Hematopoietic multipotent progenitor cell treated with erythropoietin and hydrocortisone succinate and interleukin-3 and kit ligand, for 8 days (in vitro differentiated cells): Measurements from ENCODE around the gene PANK2.
"Not testable (repeated sequence)": the region's sequence is repeated elsewhere in the genome, so short reads cannot be mapped to it uniquely, and the experiment has no call there.

Experiments
- DNase-seq: peaks from one replicate; pipeline ENCODE4 v3.0.0-alpha.2; 2015

Gene PANK2

DNA sequence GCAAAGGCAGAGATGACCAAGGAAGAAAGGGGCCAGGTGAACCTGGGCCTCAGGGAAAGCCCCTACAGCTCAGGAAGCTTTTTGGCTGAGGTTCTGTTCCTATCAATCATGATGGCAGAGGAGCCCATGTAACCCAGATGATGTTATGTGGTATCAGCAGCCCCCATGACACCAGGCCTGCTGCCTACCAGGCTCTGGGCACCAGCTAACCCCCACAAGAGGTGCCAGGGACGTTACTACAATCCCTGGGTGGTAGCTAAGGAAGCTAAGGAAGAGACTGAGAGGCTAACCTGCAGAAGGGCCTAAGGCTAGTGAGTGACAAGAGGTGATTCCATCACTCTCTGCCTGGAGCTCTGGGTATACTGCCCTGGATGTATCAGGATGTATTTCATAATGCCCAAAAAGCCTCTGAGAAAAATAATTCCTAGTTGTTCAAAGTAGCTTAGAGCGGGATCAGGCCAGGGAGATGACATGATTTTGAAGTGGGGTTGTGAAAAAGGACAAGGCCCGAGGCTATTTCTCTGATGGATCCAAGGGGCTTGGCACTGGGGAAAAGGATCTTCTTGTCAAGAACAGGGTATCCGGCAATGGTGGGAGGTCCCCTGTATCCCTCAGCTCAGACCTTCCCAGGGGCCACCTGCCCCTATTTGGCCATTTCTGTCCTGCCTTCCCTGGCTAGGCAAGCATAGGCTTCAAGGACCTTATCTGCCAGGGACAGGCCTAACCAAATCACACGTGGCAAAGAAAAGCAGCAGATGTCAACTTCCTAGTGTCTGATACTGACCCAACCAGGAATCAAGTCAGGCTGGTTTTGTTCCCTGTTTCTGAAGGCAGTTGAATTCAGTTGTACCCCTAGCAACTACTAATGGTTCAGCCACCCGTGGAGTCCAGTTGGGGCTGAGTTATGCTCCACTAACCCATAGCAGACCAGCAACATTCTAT, 41.3 kb downstream of the PANK2 start:
- peak; percentile 97 for DNase-seq

DNA sequence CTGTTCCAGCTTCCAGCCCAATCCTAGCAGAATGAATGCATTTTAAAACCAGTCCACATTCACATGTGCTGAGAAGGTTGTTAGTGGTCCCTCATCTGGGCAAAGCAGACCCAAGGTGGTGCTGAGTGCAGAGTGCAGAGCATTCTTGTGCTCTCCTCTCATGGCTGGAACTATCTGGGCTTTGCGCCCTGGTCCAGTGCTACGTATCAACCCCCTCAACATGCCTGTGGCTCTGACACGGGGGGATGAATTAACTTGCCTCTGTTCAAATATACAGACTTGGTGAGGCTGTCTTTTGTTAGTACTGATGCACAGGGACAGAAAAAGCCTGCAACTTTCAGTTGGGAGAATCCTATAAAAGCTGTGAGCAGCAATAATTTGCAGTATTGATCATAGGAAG, 42.5 kb downstream of the PANK2 start:
- no peak for DNase-seq

DNA sequence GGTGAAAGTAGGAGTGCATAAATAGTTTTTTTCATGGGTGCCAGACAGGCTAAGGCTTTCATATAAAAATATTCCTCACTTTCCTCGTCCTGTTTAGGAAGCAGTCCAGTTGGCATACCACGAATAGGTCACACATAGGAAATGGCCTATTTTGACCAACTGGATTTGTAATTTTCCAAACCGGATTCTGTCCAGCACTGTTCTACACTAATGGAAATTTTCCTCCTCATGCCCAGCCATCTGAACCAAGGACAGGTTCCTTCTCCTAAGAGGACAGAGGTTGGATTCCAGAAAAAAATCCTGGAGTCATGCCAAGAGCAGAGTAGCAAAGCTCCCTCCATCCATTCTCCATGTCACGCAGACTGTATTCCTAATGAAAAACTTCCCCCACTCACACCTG, 43.1 kb downstream of the PANK2 start:
- no peak for DNase-seq

DNA sequence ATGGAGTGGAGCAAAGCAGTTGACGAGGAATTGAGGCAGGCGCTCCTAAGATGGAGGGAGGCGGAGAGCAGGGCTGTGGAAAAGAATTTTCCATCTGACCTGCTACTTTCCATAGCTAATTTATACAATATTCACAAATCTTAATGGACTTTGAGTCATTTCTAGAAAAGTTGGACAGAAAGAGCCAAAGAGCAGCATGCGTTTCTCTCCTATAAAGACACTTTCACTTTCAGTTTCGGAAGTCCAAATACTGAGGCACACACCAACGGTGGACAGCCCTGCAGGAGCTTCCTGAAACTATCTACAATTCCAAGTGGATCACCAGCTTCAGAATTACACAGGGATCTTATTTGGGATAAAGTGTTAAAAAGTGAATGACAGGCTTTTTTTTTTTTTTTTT, 43.5 kb downstream of the PANK2 start:
- DNase-seq: no peak

DNA sequence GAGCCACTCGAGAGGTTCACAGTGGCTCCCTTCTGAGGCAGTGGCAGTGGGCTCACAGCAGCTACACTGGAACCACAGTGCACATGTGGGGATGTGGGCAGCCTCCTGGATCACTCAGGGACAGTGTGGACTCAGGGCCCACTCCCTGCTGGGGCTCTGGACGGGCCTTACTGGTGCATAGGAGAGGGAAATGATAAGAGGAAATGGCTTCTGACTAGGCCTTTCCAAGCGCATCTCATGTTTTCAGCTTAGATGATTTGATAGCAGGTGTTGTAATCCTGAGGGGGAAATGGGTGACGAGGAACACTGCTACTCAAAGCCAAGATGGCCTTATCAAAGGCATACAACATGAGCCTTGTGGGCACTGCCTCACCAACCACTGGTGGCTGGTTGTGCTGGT, 44.0 kb downstream of the PANK2 start:
- peak; percentile 66 for DNase-seq

DNA sequence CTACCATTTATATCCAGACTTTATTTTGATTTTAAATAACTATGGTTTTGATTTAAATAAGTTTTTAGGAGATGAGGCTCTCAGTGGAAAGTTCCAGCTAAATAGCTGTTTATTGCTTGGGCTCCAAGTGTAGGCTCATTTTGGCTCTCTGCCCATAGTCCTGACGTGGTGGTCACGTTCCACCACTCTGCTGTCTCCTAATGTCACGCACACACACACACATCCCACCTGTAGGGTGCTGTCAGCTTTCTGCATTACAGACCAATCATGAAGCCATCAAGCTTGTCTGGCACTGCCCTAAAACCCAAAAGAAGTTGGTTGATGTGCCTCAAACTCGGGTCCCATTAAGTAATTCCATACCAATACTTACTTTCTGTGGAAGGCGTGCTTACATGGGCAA, 45.4 kb downstream of the PANK2 start:
- DNase-seq: no peak

DNA sequence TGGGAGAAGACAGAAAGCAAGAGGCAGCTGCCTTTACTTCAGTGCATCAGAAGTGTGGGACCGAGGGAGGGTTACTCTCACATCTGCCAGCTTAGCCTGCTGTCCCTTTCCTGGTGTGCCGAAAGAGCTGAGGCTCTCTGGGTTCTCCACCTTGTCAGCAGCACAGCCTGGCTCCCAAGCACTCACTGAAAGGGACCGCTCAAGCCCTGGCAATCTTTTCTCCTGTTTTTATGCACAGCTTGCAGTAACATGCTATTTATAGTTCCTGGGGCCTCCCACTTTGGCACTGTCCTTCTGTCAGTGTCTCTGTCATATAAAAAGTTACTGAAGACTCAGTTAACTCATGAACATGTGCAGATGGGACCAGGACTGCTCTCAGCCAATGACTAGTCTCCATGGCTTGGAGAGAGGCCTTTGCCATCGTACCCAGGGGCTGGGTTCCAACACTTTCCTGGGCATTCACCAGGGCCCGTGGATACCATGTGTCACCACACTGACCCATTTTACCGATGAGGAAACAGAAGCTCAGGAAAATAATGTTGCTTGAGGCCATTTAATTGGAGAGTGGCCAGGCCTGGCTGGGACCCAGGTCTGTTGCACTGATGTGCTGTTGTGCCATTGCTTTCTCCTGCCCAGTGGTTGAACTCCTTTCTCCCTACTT, 46.2 kb downstream of the PANK2 start:
- DNase-seq: no peak

DNA sequence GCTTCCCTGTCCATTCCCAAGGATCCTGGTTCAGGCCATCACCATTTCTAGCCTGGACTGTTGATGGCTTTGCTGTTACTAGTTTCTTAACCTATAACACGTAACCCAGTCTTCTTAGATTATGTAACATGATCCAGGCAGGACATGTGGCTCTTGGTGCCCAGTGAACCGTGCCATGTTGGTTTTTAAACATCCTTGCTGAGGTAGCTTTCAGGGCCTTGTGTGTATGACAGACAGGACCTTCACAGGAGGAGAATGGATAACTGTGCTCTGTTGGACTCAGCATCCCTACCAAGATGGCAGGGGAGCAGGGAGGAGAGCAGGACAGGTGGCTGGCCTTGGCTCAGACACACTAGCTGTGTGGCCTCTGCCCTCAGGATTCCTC, 46.8 kb downstream of the PANK2 start:
- DNase-seq: no peak

DNA sequence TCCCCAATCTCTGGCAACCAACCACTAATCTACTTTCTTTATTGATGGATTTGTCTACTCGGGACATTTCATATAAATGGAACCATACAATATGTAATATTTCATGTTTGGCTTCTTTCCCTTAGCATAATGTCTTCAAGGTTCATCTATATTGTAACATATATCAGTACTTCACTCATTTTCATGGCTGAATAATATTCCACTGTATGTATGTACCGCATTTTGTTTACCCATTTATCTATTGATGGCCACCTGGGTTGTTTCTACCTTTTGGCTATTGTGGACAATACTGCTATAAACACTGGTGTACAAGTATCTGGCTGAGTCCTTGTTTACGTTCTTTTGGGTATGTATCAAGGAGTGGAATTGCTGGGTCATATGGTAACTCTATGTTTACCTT, 48.4 kb downstream of the PANK2 start:
- no peak for DNase-seq

DNA sequence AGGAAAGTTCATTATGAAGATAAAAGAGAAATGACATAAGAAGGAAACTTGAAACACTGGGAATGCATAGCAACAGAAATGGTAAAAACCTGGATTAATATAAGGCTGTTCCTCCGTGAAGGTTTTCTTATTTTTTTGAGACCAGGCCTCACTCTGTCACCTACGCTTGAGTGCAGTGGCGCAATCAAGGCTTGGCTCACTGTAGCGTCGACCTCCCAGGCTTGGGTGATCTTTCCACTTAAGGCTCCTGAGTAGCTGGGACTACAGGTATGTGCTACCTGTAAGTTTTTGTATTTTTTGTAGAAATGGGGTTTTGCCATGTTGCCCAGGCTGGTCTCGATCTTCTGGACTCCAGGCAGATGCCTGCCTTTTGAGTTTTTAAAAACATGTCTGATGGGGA, 51.7 kb downstream of the PANK2 start:
- no peak for DNase-seq

DNA sequence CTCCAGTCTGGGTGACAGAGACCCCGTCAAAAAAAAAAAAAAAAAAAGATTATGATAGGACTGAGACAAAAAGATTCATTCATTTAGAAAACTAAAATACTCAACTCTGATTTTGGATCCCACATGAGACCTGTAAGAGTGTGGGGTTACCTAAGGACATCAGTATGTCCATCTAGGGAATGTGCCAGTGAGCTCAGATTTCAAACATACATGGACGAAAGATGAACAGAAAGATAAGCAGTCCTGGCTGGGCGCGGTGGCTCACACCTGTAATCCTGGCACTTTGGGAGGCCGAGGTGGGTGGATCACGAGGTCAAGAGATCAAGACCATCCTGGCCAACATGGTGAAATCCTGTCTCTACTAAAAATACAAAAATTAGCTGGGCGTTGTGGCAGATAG, 57.5 kb downstream of the PANK2 start:
- DNase-seq: not testable (repeated sequence)

DNA sequence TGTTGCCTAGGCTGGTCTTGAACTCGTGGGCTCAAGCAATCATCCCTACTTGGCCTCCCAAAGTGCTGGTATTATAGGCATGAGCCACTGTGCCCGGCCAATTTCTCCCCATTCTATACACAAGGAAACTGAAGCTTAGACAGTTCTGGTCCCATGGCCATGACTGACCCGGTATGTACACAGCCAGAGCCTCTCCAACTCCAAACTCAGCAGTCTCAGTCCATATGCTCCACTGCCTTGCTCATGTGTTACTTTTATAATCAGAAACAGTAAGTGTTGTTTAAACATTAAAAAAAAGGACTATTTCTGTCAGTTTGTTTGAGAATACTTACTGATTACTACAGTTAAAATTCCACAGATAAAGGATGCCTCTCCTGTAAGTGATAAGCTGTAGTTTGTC, 75.5 kb downstream of the PANK2 start:
- no peak for DNase-seq

DNA sequence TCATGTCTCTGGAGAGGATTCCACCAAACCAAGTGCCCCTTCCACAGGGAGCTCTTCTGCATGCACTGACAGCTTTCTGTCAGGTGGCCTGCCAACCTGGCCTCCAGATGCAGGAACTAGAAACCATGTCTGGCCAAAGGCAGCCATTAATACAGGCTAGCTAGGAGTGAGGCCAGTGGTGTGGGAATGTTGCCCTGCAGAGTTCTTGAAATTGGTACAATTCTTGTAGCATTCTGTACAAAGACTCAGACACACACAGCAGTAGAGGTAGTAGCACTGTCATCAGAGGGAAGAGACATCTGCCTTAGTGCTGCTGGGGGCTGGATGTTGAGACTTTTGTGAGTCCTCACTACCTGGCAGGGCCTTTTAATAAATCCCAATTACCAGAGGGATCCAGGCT, 77.4 kb downstream of the PANK2 start:
- DNase-seq: no peak

DNA sequence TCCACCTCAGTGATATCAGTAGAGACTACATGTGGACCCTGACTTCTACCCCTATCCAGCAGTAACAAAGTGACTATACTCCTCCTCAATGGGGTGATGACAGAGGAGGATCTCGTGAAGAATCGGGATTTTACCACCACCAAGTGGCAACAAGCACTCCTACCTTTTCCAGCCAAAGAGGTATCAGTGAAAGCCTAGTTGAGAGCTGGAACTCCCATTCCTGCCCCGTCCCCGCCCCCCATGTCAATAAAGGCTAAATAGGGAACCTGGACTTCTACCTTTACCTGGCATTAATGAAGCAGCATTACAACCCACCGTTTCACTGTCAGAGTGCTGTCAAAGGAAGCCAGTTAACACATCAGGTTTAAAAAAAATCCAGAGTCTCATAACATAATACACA, 80.8 kb downstream of the PANK2 start:
- DNase-seq: no peak

DNA sequence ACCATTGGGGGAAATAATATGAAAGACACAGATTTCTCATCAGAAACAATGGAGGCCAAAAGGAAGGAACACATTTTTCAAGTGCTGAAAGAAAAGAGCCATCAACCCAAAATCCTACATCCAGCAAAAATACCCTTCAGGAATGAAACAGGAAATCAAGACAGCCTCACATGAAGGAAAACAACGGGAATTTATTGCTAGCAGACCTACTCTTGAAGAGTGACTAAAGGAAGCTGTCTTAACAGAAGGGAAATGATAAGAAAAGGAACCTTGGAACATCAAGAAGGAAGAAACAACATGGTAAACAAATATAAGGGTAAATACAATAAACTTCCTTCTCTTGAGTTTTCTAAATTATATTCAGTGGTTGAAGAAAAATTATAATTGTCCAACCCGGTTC, 82.0 kb downstream of the PANK2 start:
- no peak for DNase-seq

DNA sequence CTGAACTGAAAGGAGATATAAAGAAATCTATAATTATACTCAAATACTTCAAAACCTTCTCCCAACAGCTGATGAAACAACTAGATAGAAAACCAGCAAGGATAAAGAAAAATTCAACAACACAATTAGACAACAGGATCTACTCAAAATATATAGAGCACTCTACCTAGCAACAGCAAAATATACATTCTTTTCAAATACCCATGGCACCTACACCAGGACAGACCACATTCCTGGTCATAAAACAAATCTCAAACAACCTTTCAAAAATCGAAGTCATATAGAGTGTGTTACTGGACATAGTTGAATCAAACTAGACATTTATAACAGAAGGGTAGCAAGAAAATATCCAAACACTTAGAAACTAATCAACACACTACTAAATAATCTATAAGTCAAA, 83.0 kb downstream of the PANK2 start:
- DNase-seq: no peak

DNA sequence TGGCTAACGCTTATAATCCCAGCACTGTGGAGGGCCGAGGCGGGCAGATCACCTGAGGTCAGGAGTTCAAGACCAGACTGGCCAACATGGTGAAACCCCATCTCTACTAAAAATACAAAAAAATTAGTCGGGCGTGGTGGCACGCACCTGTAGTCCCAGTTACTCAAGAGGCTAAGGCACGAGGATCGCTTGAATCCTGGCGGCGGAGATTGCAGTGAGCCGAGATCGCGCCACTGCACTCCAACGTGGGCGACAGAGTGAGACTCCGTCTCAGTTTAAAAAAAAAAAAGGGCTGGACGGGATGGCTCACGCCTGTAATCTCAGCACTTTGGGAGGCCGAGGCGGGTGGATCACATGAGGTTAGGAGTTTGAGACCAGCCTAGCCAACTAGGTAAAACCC, 83.4 kb downstream of the PANK2 start:
- not testable (repeated sequence) for DNase-seq

DNA sequence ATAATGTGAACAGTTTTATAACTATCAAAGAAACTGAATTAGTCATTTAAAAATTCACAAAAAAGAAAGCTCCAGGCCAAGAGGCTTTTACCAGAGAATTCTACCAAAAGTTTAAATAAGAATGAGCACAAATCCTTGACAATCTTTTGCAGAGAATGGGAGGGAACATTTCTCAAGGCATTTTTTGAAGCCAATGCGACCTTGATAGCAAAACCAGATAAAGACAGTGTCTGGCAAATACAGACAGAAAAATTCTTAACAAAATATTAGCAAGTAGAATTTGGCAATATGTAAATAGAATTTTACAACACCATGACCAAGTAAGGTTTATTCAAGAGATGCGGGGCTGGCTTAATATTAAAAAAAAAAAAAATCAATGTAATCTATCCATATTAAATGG, 84.5 kb downstream of the PANK2 start:
- peak; percentile 14 for DNase-seq

DNA sequence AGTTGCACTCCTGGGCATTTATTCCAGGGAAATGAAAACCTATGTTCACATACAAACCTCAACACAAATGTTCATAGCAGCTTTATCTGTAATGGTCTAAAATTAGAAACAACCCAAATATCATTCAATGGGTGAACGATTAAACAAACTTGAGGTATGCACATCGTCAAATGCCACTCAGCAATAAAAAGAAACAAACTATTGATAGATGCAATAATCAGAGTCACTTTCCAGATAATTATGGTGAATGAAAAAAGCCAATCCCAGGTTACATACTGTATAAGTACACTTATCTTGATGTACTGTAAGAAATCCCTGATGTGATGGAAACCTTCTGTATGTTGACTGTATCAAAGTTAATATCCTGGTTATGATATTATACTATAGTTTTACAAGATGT, 87.3 kb downstream of the PANK2 start:
- DNase-seq: no peak
